ENCODE results near the gene RFWD3.
A peak's percentile ranks its signal among the peaks of the same experiment; 100 is the strongest.

Gene RFWD3

DNA sequence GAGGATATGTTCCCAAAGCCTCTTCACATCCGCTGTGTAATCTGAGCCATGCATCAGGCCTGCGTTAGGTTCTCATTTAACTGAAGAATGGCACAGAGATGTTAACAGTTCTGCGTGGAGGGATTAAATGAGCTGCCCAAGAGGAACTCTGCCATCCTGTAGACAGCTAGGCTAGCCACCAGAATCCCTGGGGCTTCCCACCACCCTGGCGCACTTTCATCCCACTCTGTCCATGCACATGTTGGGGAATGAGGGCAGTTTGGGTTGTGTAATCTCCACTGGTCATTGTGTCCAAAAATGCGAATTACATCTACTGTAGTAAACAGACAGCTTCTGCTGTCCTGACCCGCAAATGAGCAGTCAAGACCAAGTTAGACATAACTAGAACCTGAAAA is 58.7 kb downstream of the RFWD3 start:
- H3K4me3 ChIP-seq (ENCODE audit: low read depth, low read length) = no peak overlapping the region
- TF ChIP-seq, protein P1, sequence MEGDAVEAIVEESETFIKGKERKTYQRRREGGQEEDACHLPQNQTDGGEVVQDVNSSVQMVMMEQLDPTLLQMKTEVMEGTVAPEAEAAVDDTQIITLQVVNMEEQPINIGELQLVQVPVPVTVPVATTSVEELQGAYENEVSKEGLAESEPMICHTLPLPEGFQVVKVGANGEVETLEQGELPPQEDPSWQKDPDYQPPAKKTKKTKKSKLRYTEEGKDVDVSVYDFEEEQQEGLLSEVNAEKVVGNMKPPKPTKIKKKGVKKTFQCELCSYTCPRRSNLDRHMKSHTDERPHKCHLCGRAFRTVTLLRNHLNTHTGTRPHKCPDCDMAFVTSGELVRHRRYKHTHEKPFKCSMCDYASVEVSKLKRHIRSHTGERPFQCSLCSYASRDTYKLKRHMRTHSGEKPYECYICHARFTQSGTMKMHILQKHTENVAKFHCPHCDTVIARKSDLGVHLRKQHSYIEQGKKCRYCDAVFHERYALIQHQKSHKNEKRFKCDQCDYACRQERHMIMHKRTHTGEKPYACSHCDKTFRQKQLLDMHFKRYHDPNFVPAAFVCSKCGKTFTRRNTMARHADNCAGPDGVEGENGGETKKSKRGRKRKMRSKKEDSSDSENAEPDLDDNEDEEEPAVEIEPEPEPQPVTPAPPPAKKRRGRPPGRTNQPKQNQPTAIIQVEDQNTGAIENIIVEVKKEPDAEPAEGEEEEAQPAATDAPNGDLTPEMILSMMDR (IDR thresholded peaks at IDR 0.05; ENCODE audit: insufficient read depth, low read depth, low read length, missing control alignments) = no peak
- DNase-seq (ENCODE audit: low read depth) = no peak

DNA sequence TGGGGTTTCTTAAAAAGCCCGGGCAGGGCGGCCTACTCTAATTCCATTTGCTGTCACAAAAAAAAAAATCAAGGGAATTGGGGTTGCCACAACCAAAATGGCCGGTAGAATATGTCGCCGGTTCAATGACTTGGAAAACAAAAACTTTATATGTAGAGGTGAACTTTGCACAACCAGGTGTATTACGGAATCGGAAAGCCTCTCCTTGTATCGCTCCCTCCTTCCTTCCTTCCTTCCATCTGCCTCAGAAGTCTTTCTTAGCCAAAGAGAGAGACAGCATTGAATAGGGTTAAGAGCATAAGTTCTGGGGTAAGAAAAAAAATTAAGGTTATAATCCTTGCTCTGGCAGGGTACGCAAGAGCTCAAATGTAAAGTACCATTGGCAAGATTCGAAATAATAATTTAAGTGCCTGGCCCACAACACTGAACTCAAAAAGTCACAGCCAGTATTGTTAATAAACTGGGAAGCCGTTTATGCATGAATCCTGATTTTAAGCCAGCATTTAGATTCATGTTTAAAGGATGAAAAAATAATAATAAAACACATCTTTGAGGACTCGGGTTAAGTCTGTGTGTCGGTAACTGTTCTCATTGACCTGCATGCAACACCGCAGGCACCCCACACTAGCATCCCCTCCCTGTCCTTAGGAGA is 59.2 kb downstream of the RFWD3 start:
- TF ChIP-seq, protein P1 (IDR thresholded peaks at IDR 0.05; ENCODE audit: insufficient read depth, low read depth, low read length, missing control alignments) = no peak
- DNase-seq (ENCODE audit: low read depth) = no peak
- peak overlapping the region; percentile 88 for H3K4me3 ChIP-seq (ENCODE audit: low read depth, low read length)

DNA sequence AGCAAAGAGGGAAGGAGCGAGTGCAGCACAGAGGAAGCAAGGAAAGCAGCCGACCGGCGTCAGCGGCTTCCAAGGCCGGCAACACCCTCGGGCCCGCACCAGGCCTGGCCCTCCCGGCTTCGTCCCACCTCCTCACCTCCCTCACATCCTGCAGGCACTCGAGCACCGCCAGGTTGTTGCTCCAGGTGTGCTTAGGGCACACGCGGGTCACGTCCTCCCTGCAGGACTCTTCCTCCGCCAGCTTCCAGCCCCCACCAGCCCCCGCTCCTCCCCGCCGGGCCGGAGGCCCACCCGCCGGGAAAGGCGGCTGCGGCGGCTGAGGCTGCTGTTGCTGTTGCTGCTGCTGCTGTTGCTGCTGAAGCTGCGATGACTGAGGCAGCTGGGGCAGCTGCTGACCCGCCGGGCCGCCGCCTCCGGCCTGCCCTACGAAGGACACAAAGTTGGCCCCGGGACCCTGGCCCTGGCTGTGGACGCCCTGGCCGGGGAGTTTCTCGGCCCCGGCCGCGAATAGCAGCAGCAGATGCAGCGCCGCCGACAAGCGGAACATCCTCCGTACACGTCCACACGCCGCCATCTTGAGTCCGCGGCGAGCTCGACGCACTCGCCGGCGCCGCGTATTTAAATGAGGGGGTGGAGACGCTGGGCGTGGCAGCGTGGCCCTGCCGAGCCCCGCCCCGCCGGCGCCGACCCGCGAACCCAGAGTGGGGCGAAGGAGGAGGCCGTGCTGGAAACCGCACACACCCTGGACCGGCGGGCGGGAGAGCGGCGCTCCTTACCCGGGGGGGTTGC is 60.0 kb downstream of the RFWD3 start, which contains the start of gene GLG1:
Gene GLG1 (minus strand): TSS at position 594 of the 789 bp plus-strand sequence. CDS start 20 bp downstream, at position 574.
- H3K4me3 ChIP-seq (ENCODE audit: low read depth, low read length) = peak within 1 kb of the TSS; percentile 88
- TF ChIP-seq, protein P1 (IDR thresholded peaks at IDR 0.05; ENCODE audit: insufficient read depth, low read depth, low read length, missing control alignments) = no peak
- DNase-seq (ENCODE audit: low read depth) = peak; percentile 95

DNA sequence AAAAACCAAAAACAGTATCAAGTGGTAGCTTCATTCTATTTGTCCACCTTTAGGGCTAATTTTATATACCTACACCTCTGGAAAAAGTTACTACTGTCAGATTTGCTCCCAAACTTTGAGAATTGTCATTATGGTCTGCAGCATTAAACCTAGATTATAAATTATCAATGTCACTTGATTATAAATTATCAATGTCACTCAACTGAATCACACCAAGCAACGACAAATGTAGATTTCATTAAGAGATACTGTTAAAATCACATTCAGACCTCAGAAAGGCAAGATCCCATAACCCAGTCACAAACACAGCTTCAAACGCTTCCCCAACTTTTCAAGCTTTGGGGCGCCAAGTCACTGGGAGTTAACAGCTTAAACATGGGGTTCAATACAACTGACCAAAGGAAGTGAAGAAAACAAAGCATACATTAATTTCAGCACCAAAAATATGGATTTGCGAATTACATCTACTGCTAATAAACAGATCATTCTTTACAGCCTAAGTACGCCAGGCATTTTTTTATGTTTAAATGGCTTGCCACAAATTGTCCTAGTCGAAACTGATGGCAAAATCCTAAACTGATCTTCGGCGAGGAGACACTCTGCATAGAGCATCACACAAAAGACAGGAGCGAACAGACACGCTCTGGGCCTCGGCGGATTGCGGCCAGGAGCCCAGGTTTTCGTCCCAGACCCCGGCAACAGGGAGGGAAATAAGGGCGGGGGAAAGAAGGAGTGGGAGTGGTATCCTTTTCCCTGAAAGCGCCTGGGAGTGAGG is 60.7 kb downstream of the RFWD3 start:
- TF ChIP-seq, protein P1 (IDR thresholded peaks at IDR 0.05; ENCODE audit: insufficient read depth, low read depth, low read length, missing control alignments) = no peak
- no peak for DNase-seq (ENCODE audit: low read depth)

DNA sequence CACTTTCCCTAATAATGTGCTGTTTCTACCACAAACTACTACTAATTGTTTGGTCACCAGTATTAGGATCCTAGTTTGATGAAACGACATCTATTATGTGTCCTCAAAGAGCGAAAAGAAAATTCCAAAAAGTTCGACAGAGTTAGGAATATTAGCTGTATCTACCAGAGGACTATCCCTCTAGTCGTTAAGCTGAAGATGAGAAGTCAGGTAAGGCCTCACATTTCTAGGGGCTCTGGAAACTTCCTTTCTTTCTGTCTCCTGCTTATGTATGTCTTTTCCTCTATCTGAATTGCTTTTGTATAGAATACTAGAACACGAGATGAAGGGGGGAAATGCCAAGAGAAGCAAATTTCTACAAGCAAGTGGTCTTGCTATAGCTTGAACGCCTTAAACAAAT is 61.3 kb downstream of the RFWD3 start:
- H3K4me3 ChIP-seq (ENCODE audit: low read depth, low read length) = peak overlapping the region; percentile 88
- DNase-seq (ENCODE audit: low read depth) = no peak
- TF ChIP-seq, protein P1 (IDR thresholded peaks at IDR 0.05; ENCODE audit: insufficient read depth, low read depth, low read length, missing control alignments) = no peak

More for the DNA sequence above, 60.7 kb downstream of the RFWD3 start:
- H3K4me3 ChIP-seq (ENCODE audit: low read depth, low read length) = peak overlapping the region; percentile 88

DNA sequence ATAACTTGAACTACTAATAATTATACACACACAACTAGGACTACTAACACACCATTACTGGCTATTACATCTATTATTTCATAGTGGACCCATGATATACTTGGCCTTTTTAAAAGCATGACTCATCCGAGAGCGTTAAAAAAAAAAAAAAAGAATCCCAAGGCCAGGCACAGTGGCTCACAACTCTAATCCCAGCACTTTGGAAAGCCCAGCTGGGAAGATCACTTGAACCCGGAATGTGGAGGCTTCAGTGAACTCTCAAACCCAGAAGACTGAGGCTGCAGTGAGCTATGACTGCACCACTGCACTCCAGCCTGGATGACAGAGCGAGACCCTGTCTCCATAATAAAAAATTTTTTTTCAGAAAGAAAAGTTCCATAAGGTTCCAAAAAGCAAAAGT is 62.8 kb downstream of the RFWD3 start:
- no peak overlapping the region for H3K4me3 ChIP-seq (ENCODE audit: low read depth, low read length)
- no peak for DNase-seq (ENCODE audit: low read depth)
- TF ChIP-seq, protein P1 (IDR thresholded peaks at IDR 0.05; ENCODE audit: insufficient read depth, low read depth, low read length, missing control alignments) = no peak
